ENCODE measurements around the gene PCCA. TPM values are rescaled to one million over a fixed set of nuclear protein-coding genes. Genes with fewer than 3 reads are reported as not detected.

Gene PCCA
- 8.1 to 10.5 TPM (median 9.2 TPM) in 5 replicates for total RNA-seq (2022; extraction: Qiagen RNA extraction; ENCODE audit: low read depth)

GRCh38 chr13:100088644-100089464, at the start of gene PCCA:
PCCA (plus strand) TSS chr13:100089093; CDS start chr13:100089121, 28 bp downstream.

Other genes with a start within 250 kb of the PCCA start
- gene ZIC5, start 117.3 kb upstream of the PCCA start, total RNA-seq (2022; extraction: Qiagen RNA extraction; ENCODE audit: low read depth): 2.6 to 3.9 TPM (median 3.4 TPM) in 5 replicates
- gene ZIC2, start 107.3 kb upstream of the PCCA start, total RNA-seq (2022; extraction: Qiagen RNA extraction; ENCODE audit: low read depth): 8.8 to 13.6 TPM (median 11.3 TPM) in 5 replicates